HCT116 (cell line): ENCODE data around the gene SMAD9. TPM values are rescaled to one million over a fixed set of nuclear protein-coding genes. Genes with fewer than 3 reads are reported as not detected.

Experiments
- ATAC-seq: fragments of 200-7000 bp; cut with Tn5 transposase; 2 replicates; pipeline ENCODE4 v1.9.1; 2020; ENCODE audit warnings: mild to moderate bottlenecking, moderate library complexity
- BruUV-seq: library from RNA; stranded (reverse); fragments of 400-500 nt; replicated peaks from 2 replicates; lab custom pipeline; 2021; lab: Mats Ljungman, UMichigan
- CTCF ChIA-PET: fragments of 300-600 bp; sonication (Branson Sonifier 250); formaldehyde crosslinking; loops from one replicate; lab custom pipeline; 2021; ENCODE audit warnings: antibody characterized with exemption; lab: Charles Lee
- POLR2A ChIA-PET: fragments of 300-600, 350-600 bp; sonication (Branson Sonifier 250); formaldehyde crosslinking; loops from one replicate; lab custom pipeline; 2021; ENCODE audit warnings: antibody characterized with exemption; lab: Charles Lee
- RAD21 ChIA-PET, 2 experiments: fragments of 300-600 bp; sonication (Branson Sonifier 250); formaldehyde crosslinking; loops; one replicate each; lab custom pipeline; 2023; ENCODE audit warnings: low total read pairs in 2 of 2; ENCODE audit not compliant: uncharacterized antibody in 2 of 2, unreplicated experiment in 2 of 2, low non-redundant PET in 1 of 2; lab: Charles Lee
- DNase-seq: peaks from one replicate; pipeline ENCODE4 v3.0.0-alpha.2; 2010; ENCODE audit warnings: low read depth, low spot score
- H2AFZ ChIP-seq: fragments of 200-600 bp; shearing (Covaris generic), sonication (generic); 2 replicates; pipeline ENCODE4 v1.6.1; 2017; ENCODE audit warnings: low read depth, mixed run types, mixed read lengths, antibody characterized with exemption, low read length; ENCODE audit not compliant: poor library complexity, severe bottlenecking
- H3K27ac ChIP-seq: 2 replicates; pipeline ENCODE4 v1.5.1; 2012; ENCODE audit warnings: low read depth, low read length
- H3K27me3 ChIP-seq: fragments of 200-600 bp; sonication (generic); 2 replicates; pipeline ENCODE4 v1.6.1; 2016; ENCODE audit warnings: mixed run types, low read length, mixed read lengths; ENCODE audit not compliant: insufficient read depth
- H3K36me3 ChIP-seq, 2 experiments: fragments of 200-500 bp in 1 of 2; fragments of 200-600 bp in 1 of 2; sonication (Bioruptor generic) in 1 of 2; sonication (generic) in 1 of 2; 2 replicates each; pipeline versions ENCODE4 v1.5.1 to v1.6.1; 2014 to 2016; ENCODE audit warnings: low read length in 2 of 2, inconsistent platforms in 1 of 2, mixed read lengths in 1 of 2, mixed run types in 1 of 2; ENCODE audit not compliant: insufficient read depth in 2 of 2, control insufficient read depth in 1 of 2
- H3K4me1 ChIP-seq, 2 experiments: fragments of 200-600 bp in 1 of 2; sonication (generic) in 1 of 2; 2 replicates each; pipeline versions ENCODE4 v1.5.1 to v1.6.1; 2012 to 2017; ENCODE audit warnings: low read length in 2 of 2, inconsistent platforms in 1 of 2, mild to moderate bottlenecking in 1 of 2, mixed read lengths in 1 of 2, mixed run types in 1 of 2, moderate library complexity in 1 of 2; ENCODE audit not compliant: insufficient read depth in 2 of 2, control insufficient read depth in 1 of 2
- H3K4me2 ChIP-seq: fragments of 200-600 bp; sonication (generic); 2 replicates; pipeline ENCODE4 v1.6.1; 2017; ENCODE audit warnings: mixed run types, low read length, mixed read lengths
- H3K4me3 ChIP-seq, 2 experiments: fragments of 200-600 bp in 1 of 2; sonication (generic) in 1 of 2; replicated peaks in 1 of 2; 2 replicates each; pipeline ENCODE4 v1.5.1; 2011 to 2016; ENCODE audit warnings: low read length in 2 of 2, control low read depth in 1 of 2, low read depth in 1 of 2, mild to moderate bottlenecking in 1 of 2, mixed read lengths in 1 of 2, mixed run types in 1 of 2
- H3K79me2 ChIP-seq: fragments of 200-600 bp; sonication (generic); 2 replicates; pipeline ENCODE4 v1.6.1; 2017; ENCODE audit warnings: mild to moderate bottlenecking, mixed run types, low read length, moderate library complexity, mixed read lengths; ENCODE audit not compliant: insufficient read depth
- H3K9ac ChIP-seq: fragments of 200-600 bp; sonication (generic); 2 replicates; pipeline ENCODE4 v1.6.1; 2016; ENCODE audit warnings: low read length, mixed read lengths
- H3K9me2 ChIP-seq: fragments of 200-600 bp; sonication (generic), shearing (Covaris generic); 2 replicates; pipeline ENCODE4 v1.6.1; 2017; ENCODE audit warnings: mixed run types, mild to moderate bottlenecking, moderate library complexity; ENCODE audit not compliant: insufficient read depth
- H3K9me3 ChIP-seq, 2 experiments: fragments of 200-500 bp in 1 of 2; fragments of 200-600 bp in 1 of 2; sonication (Bioruptor generic) in 1 of 2; sonication (generic) in 1 of 2; 2 replicates each; pipeline ENCODE4 v1.6.1; 2014 to 2017; ENCODE audit warnings: low read length in 2 of 2, mixed read lengths in 2 of 2, inconsistent platforms in 1 of 2, low read depth in 1 of 2, mild to moderate bottlenecking in 1 of 2, mixed run types in 1 of 2, moderate library complexity in 1 of 2; ENCODE audit not compliant: control insufficient read depth in 1 of 2, insufficient read depth in 1 of 2
- H4K20me1 ChIP-seq: fragments of 200-600 bp; sonication (generic), shearing (Covaris generic); 2 replicates; pipeline ENCODE4 v1.6.1; 2017; ENCODE audit warnings: mixed run types, mild to moderate bottlenecking, moderate library complexity; ENCODE audit not compliant: insufficient read depth
- ATF3 ChIP-seq: IDR thresholded peaks from 2 replicates; pipeline ENCODE4 v1.6.1; 2012
- CBX3 ChIP-seq: IDR thresholded peaks from 2 replicates; pipeline ENCODE4 v1.6.1; 2012; ENCODE audit warnings: low read depth
- CTCF ChIP-seq, 3 experiments: fragments of 200-600 bp in 1 of 3; sonication (generic) in 1 of 3; IDR thresholded peaks in 2 of 3; conservative IDR thresholded peaks in 1 of 3; 2 replicates each; pipeline ENCODE4 v1.5.1; 2012 to 2017; ENCODE audit warnings: low read depth in 2 of 3, low read length in 2 of 3, antibody characterized with exemption in 1 of 3, borderline replicate concordance in 1 of 3, control low read depth in 1 of 3, mild to moderate bottlenecking in 1 of 3, mixed read lengths in 1 of 3, mixed run types in 1 of 3, moderate library complexity in 1 of 3; ENCODE audit not compliant: insufficient read depth in 1 of 3
- MAX ChIP-seq: IDR thresholded peaks from 2 replicates; pipeline ENCODE4 v1.6.1; 2012
- RAD21 ChIP-seq: IDR thresholded peaks from 2 replicates; pipeline ENCODE4 v1.6.1; 2012; ENCODE audit warnings: low read depth, mild to moderate bottlenecking
- REST ChIP-seq: IDR thresholded peaks from 2 replicates; pipeline ENCODE4 v1.6.1; 2012; ENCODE audit warnings: low read depth
- SIN3A ChIP-seq: IDR thresholded peaks from 2 replicates; pipeline ENCODE4 v1.6.1; 2012; ENCODE audit warnings: low read depth
- ZNF274 ChIP-seq: fragments of 200-500 bp; sonication (Bioruptor generic); IDR thresholded peaks from 2 replicates; pipeline ENCODE4 v1.6.1; 2014; ENCODE audit warnings: mild to moderate bottlenecking, low read depth, low read length, inconsistent platforms
- intact Hi-C: fragments of 100-400 bp; cut with micrococcal nuclease; formaldehyde crosslinking; loops from 2 replicates; pipeline ENCODE4 v1.10.0; 2022
- total RNA-seq: library from RNA; stranded (reverse); gene quantifications from one replicate; pipeline ENCODE4 v1.2.1, GENCODE V29; 2021; ENCODE audit not compliant: unreplicated experiment
- TF ChIP-seq, protein P1 (sequence below): IDR thresholded peaks from 2 replicates; pipeline ENCODE4 v1.6.1; 2011; ENCODE audit warnings: mild to moderate bottlenecking, low read length, moderate library complexity; ENCODE audit not compliant: insufficient replicate concordance; ENCODE audit errors: extremely low read depth

Gene SMAD9
- total RNA-seq, 1 experiment from 2014 or later = 4.3 TPM

GRCh38 chr13:36801035-36801434 lies 119.0 kb downstream of the SMAD9 start:
- POLR2A ChIA-PET = no interaction called here
- TF ChIP-seq, protein P1, sequence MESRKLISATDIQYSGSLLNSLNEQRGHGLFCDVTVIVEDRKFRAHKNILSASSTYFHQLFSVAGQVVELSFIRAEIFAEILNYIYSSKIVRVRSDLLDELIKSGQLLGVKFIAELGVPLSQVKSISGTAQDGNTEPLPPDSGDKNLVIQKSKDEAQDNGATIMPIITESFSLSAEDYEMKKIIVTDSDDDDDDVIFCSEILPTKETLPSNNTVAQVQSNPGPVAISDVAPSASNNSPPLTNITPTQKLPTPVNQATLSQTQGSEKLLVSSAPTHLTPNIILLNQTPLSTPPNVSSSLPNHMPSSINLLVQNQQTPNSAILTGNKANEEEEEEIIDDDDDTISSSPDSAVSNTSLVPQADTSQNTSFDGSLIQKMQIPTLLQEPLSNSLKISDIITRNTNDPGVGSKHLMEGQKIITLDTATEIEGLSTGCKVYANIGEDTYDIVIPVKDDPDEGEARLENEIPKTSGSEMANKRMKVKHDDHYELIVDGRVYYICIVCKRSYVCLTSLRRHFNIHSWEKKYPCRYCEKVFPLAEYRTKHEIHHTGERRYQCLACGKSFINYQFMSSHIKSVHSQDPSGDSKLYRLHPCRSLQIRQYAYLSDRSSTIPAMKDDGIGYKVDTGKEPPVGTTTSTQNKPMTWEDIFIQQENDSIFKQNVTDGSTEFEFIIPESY = no peak
- H3K79me2 ChIP-seq = no peaks in the 10 kb centered on the region
- DNase-seq (no peak), ATAC-seq (no peak)
- no peaks in the 10 kb centered on the region for H3K4me1 ChIP-seq
- no TSS peak for BruUV-seq
- no peaks in the 10 kb centered on the region for H3K9me3 ChIP-seq
- intact Hi-C loops = no loop called here
- no peaks in the 10 kb centered on the region for H4K20me1 ChIP-seq
- no peak overlapping the region for H3K4me3 ChIP-seq
- no peak overlapping the region for H3K9ac ChIP-seq
- no peaks in the 10 kb centered on the region for H3K36me3 ChIP-seq
- CTCF ChIA-PET = interaction anchor here (1.1 kb wide), 1 partner anchor 65 kb away, joined by 3 read pairs; no protein-coding TSS in a partner anchor
- H3K27me3 ChIP-seq = no peaks in the 10 kb centered on the region
- no peak overlapping the region for H3K4me2 ChIP-seq
- H3K27ac ChIP-seq = no peak overlapping the region
- RAD21 ChIA-PET = no interaction called here
- no peak overlapping the region for H2AFZ ChIP-seq
- H3K9me2 ChIP-seq = no peaks in the 10 kb centered on the region

GRCh38 chr13:36796052-36796451 lies 124.0 kb downstream of the SMAD9 start:
- Histone ChIP-seq H3K9me2 (no peaks in the 10 kb centered on the region), H3K4me1 (no peaks in the 10 kb centered on the region), H3K9me3 (no peaks in the 10 kb centered on the region), H4K20me1 (no peaks in the 10 kb centered on the region), H3K79me2 (no peaks in the 10 kb centered on the region), H3K4me3 (no peak overlapping the region), H3K27me3 (no peaks in the 10 kb centered on the region), H2AFZ (no peak overlapping the region), H3K27ac (no peak overlapping the region), H3K9ac (no peak overlapping the region), H3K4me2 (no peak overlapping the region), H3K36me3 (no peaks in the 10 kb centered on the region)
- no TSS peak for BruUV-seq
- POLR2A ChIA-PET = no interaction called here
- RAD21 ChIA-PET = no interaction called here
- intact Hi-C loops = no loop called here
- no peak for DNase-seq
- ATAC-seq = no peak
- CTCF ChIA-PET = interaction anchor here (2.2 kb wide), 1 partner anchor 60 kb away, joined by 5 read pairs; no protein-coding TSS in a partner anchor
- no peak for TF ChIP-seq MAX
- no peak for TF ChIP-seq REST
- no peak for TF ChIP-seq SIN3A
- TF ChIP-seq CBX3 = no peak
- no peak for TF ChIP-seq RAD21
- no peak for TF ChIP-seq ZNF274
- TF ChIP-seq CTCF (IDR thresholded peaks at IDR 0.05 in 2 of 3, conservative IDR thresholded peaks at IDR 0.05 in 1 of 3; ENCODE audit: borderline replicate concordance in 1 of 3, insufficient read depth in 1 of 3, low read depth in 2 of 3, low read length in 2 of 3) = no peak
- TF ChIP-seq ATF3 = no peak
